NCI-H524 treated with DMSO at 0.1 percent for 48 hours (cell line): ENCODE results near the gene RABL6.
"Not testable (repeated sequence)": the region's sequence is repeated elsewhere in the genome, so short reads cannot be mapped to it uniquely, and the experiment has no call there.

Source experiments
- DNase-seq: peaks from one replicate; lab custom pipeline; 2025; lab: John Stamatoyannopoulos, UW

Gene RABL6

DNA sequence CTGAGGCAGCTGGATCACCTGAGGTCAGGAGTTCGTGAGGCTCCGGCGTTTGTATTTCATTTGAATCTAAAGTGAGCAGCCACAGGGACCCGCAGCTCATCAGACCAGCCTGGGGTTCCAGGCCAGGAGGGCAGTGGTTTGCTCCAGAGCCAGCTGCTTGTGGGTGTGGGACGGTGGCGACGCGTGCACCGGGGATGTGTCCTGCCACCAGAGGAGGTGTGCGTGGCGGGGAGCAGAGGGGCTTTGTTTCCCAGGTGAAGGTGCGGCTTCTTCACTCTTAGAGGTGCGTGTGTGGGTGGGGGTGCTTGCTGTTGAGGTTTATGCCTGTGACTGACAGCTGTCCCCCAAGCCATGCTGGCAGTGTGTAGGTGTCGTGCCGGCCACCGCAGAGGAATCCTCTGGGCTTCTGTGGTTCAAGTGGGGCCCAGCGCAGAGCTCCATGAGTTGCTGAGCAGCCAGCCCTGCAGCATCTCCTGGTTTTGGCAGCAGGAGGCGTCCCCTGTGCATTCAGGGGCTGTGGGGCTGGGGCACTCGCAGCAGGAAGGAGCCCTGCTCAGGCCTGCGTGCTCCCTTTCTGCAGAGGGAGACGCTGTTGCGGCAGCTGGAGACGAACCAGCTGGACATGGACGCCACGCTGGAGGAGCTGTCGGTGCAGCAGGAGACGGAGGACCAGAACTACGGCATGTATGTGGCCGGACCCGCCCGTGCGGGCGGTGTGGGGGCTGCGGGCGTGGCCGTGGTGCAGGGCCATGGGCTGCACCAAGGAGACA lies 27.6 kb downstream of the RABL6 start:
- DNase-seq, result no peak

DNA sequence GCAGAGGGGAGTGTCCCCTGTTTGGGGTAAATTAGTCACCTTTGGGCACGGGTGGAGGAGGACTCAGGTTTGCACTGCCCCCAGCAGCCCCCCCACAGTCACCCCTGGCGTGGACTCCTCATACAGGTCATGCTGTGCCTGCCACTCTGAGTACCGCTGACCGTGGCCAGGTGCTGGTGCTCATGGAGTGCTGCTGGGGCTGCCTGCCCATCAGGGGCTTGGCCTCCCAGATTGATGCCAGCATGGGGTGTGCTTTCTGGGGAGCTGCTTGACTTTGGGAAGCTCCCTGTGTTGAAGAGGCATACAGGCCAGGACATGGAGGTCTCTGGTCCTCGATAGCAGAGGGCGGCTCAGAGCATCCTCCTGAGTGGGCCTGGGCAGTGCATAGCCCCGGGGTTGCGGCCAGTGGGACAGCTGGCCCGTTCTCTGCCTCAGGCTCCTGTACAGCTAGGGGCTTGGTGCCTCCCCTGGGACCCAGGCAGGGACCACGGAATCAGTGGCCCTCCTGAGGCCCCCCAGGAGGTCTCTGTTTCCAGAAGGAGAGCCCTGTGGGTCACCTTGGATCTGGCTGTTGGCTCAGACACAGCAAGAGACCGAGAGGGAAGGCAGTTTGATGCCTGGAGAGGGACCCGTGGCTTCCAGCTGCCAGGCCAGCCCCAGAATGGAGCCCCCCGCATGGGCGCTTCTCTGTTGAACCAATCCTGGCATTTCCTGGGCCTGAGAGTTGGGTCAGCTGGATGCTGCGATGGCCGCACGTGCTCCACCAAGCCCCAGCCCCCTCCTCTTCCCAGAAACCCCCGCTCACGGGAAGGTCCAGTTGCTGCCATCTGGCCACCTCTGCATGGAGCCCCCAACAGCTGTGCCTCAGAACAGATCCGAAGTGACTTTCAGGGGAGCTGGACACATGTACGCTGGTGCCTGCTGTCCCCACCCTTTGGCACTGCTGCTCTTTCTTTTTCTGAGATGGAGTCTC lies 28.5 kb downstream of the RABL6 start:
- DNase-seq, result no peak

- no peak for DNase-seq
Measured at GRCh38 chr9:136837146-136837855, 29.6 kb downstream of the RABL6 start.

DNA sequence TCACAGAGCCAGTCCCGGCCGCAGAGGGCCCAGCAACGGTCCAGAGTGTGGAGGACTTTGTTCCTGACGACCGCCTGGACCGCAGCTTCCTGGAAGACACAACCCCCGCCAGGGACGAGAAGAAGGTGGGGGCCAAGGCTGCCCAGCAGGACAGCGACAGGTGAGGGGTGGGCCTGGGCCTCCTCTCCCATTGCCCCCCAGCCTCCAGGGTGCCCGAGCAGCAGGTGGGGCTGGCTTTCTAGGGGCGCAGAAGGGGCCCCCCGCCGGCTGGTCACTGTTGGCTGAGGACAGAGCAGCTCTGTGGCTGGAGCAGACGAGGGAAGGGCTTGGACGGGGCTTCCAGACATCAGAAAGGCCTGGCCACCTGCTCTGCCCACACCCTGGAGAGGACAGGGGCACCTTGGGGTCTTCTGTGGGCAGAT lies 30.1 kb downstream of the RABL6 start:
- DNase-seq, result not testable (repeated sequence)

GRCh38 chr9:136838314-136839228 lies 30.8 kb downstream of the RABL6 start:
- DNase-seq, result no peak

- no peak for DNase-seq
Measured at GRCh38 chr9:136839229-136840139, 31.7 kb downstream of the RABL6 start.

- DNase-seq, result no peak
Measured at GRCh38 chr9:136840140-136840876, 32.6 kb downstream of the RABL6 start.

DNA sequence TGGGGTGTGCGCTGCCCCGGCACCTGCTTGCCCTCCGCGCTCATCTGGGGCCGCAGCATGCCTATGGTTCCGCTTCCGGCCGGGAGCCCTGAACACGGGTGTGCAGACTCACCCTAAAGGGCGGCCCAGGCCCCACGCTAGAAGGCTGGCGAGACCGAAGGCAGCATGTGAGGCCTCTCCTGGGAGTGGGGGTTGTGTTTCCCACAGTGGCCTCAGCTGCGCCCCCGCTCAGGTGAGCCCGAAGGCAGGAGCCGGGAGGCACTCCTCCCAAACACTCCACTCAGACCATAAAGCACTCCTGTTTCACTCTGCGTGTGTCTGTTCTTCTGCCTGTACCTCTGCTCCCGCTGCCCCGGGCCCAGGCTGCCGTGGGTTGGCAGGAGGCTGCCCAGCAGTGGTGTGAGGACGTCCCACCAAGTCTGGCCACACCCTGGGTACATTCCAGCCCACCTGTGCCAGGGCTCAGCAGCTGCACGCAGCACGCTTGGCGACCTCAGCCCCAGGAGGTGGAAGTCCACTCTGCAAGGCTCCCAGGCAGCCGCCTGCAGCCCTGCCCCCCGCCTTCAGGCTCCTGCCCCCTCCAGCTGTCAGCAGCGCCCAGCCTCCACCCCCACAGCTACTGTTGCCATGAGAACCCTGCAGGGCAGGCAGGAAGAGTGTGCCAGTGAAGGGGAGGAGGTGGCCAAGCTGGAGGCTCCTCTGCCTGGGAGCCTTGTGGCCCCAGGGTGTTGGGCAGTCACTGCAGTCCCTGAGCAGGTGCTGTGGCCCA lies 33.3 kb downstream of the RABL6 start:
- peak; percentile 83 for DNase-seq

GRCh38 chr9:136841646-136842379 lies 34.1 kb downstream of the RABL6 start:
- peak; percentile 26 for DNase-seq

GRCh38 chr9:136842380-136842948 lies 34.7 kb downstream of the RABL6 start, which contains the start of gene AJM1:
TSS of gene AJM1 (plus strand) at chr9:136842478. CDS start at chr9:136844415, 1,937 bp downstream.
- peak; percentile 33 for DNase-seq

DNA sequence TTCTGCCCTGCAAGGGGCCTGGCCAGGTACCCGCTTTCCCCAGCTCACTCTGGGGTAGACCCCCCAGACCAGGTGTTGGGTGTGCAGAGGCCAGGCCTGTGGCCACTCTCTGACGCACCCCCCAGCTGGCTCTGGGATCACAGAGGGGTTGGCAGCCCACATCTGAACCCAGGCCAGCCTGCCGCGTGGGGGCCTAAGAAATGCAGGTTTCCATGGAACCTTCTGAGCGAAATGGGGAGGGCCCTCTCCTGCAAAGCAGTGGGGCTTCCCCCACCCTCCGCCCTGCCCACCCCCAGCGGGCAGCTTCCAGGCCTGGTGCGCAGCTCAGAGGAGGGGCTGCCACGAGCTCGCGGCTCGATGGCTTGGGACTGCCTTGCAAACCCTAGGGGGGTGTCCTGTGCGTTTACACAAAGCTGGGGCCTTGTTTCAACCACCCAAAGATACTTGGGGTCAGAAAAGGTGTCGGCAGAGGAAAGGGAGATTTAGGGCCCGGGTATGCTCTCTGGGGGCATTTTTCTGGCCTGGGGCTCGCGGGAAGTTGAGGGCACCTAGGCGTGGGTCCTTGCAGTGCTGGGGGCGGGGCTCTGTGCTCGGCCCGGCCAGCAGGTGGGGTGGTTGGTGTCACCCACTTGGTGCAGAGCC lies 35.5 kb downstream of the RABL6 start:
- not testable (repeated sequence) for DNase-seq

GRCh38 chr9:136843801-136844740 lies 36.3 kb downstream of the RABL6 start:
- DNase-seq, result not testable (repeated sequence)

- no peak for DNase-seq
Measured at GRCh38 chr9:136844761-136845464, 37.2 kb downstream of the RABL6 start.

DNA sequence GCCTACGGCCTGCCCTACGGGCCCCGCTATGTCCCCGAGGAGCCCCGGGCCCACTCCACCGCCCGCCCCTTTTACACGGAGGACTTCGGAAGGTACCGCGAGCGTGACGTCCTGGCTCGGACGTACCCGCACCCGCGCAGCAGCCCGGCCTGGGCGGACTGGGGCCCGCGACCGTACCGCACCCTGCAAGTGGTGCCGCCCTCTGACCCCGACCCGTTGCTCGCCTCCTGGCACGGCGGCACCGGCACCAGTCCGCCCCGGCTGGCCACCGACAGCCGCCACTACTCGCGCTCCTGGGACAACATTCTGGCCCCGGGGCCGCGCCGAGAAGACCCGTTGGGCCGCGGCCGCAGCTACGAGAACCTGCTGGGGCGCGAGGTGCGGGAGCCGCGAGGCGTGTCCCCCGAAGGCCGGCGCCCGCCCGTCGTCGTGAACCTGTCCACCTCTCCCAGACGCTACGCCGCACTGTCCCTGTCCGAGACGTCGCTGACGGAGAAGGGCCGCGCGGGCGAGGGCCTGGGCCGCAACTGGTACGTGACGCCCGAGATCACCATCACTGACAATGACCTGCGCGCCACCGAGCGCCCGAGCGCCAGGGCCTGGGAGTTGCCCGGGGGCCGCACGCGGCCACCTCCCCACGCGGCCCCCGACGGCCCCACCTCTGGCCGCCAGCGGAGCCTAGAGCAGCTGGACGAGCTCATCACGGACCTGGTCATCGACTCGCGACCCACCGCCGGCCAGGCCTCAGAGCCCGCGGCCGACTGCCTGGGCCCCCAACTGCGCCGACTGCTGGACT lies 37.9 kb downstream of the RABL6 start:
- no peak for DNase-seq
